ENCODE results near the gene ADARB2.

- TF ChIP-seq CTCF (IDR thresholded peaks at IDR 0.05) (peak in 1 of 5 experiments; percentile 35), EP300 (IDR thresholded peaks at IDR 0.05) (no peak)
These were observed 556.5 kb downstream of the ADARB2 start for GRCh38 chr10:1180836-1181235.
